ENCODE measurements around the gene ADAMTS10. TPM values are rescaled to one million over a fixed set of nuclear protein-coding genes. Genes with fewer than 3 reads are reported as not detected.
"Not testable (repeated sequence)": the region's sequence is repeated elsewhere in the genome, so short reads cannot be mapped to it uniquely, and the experiment has no call there.

Gene ADAMTS10
- total and polyA plus RNA-seq, 4 donors = 9.1 to 44.1 (median 15.3) TPM

- no peaks in the 10 kb centered on the region for H3K9me3 ChIP-seq (ENCODE audit: control insufficient read depth in 4 of 4, insufficient read depth in 3 of 4, low read length in 3 of 4)
- H3K36me3 ChIP-seq (ENCODE audit: control insufficient read depth in 4 of 4, insufficient read depth in 4 of 4, low read length in 4 of 4) = peaks cover 0 to 7% (median 0%) of the 10 kb centered on the region in 4 donors
- H3K4me1 ChIP-seq (ENCODE audit: control insufficient read depth in 5 of 5, insufficient read depth in 5 of 5, low read length in 5 of 5) = peaks cover 0 to 3% (median 0%) of the 10 kb centered on the region in 5 donors
- H3K4me3 ChIP-seq = no peak overlapping the region
- DNase-seq = no peak
- no peak for TF ChIP-seq CTCF (IDR thresholded peaks at IDR 0.05; ENCODE audit: control extremely low read depth, extremely low read depth)
- no peaks in the 10 kb centered on the region for H3K27me3 ChIP-seq (ENCODE audit: control insufficient read depth in 3 of 3, insufficient read depth in 3 of 3, low read length in 2 of 3)
- ATAC-seq (ENCODE audit: insufficient read depth, low FRiP score) = no peak
- no peak overlapping the region for H3K27ac ChIP-seq (ENCODE audit: low read depth in 1 of 2, low read length in 1 of 2)
- WGBS, 2 donors = 68 to 75% methylated on average over 6 of the region's 6 CpGs
- H3K9ac ChIP-seq (ENCODE audit: insufficient read depth in 1 of 2, low read length in 2 of 2) = no peak overlapping the region
Measured at GRCh38 chr19:8557642-8558238, 52.8 kb downstream of the ADAMTS10 start.

- H3K4me1 ChIP-seq (ENCODE audit: control insufficient read depth in 5 of 5, insufficient read depth in 5 of 5, low read length in 5 of 5); H3K27ac ChIP-seq (ENCODE audit: low read depth in 1 of 2, low read length in 1 of 2); ATAC-seq (ENCODE audit: insufficient read depth, low FRiP score); H3K4me3 ChIP-seq; H3K27me3 ChIP-seq (ENCODE audit: control insufficient read depth in 3 of 3, insufficient read depth in 3 of 3, low read length in 2 of 3); H3K9ac ChIP-seq (ENCODE audit: insufficient read depth in 1 of 2, low read length in 2 of 2); DNase-seq; H3K9me3 ChIP-seq (ENCODE audit: control insufficient read depth in 4 of 4, insufficient read depth in 3 of 4, low read length in 3 of 4): not testable (repeated sequence)
- peaks cover 0 to 11% (median 0%) of the 10 kb centered on the region in 4 donors for H3K36me3 ChIP-seq (ENCODE audit: control insufficient read depth in 4 of 4, insufficient read depth in 4 of 4, low read length in 4 of 4)
- 95% methylated on average over 7 of the region's 7 CpGs for WGBS, 2 donors
Measured at GRCh38 chr19:8553729-8554128, 56.8 kb downstream of the ADAMTS10 start.

- no peak overlapping the region for H3K9ac ChIP-seq (ENCODE audit: insufficient read depth in 1 of 2, low read length in 2 of 2)
- no peak for ATAC-seq (ENCODE audit: insufficient read depth, low FRiP score)
- H3K36me3 ChIP-seq (ENCODE audit: control insufficient read depth in 4 of 4, insufficient read depth in 4 of 4, low read length in 4 of 4) = peaks cover 0 to 11% (median 0%) of the 10 kb centered on the region in 4 donors
Measured at GRCh38 chr19:8552810-8553209, 57.7 kb downstream of the ADAMTS10 start.

GRCh38 chr19:8550070-8550469, 60.4 kb downstream of the ADAMTS10 start:
- Histone ChIP-seq H3K4me1 (ENCODE audit: control insufficient read depth in 5 of 5, insufficient read depth in 5 of 5, low read length in 5 of 5) (no peaks in the 10 kb centered on the region), H3K9ac (ENCODE audit: insufficient read depth in 1 of 2, low read length in 2 of 2) (no peak overlapping the region), H3K36me3 (ENCODE audit: control insufficient read depth in 4 of 4, insufficient read depth in 4 of 4, low read length in 4 of 4) (peaks cover 0 to 12% (median 2%) of the 10 kb centered on the region in 4 donors), H3K27me3 (ENCODE audit: control insufficient read depth in 3 of 3, insufficient read depth in 3 of 3, low read length in 2 of 3) (no peaks in the 10 kb centered on the region), H3K4me3 (no peak overlapping the region), H3K9me3 (ENCODE audit: control insufficient read depth in 4 of 4, insufficient read depth in 3 of 4, low read length in 3 of 4) (no peaks in the 10 kb centered on the region), H3K27ac (ENCODE audit: low read depth in 1 of 2, low read length in 1 of 2) (no peak overlapping the region)
- DNase-seq (no peak), ATAC-seq (ENCODE audit: insufficient read depth, low FRiP score) (no peak)
- TF ChIP-seq CTCF (IDR thresholded peaks at IDR 0.05; ENCODE audit: control extremely low read depth, extremely low read depth) = no peak
- WGBS, 2 donors = 92 to 97% methylated on average over 15 of the region's 15 CpGs

More at GRCh38 chr19:8552810-8553209, 57.7 kb downstream of the ADAMTS10 start:
- Histone ChIP-seq H3K27me3 (ENCODE audit: control insufficient read depth in 3 of 3, insufficient read depth in 3 of 3, low read length in 2 of 3) (no peaks in the 10 kb centered on the region), H3K4me3 (no peak overlapping the region), H3K4me1 (ENCODE audit: control insufficient read depth in 5 of 5, insufficient read depth in 5 of 5, low read length in 5 of 5) (peaks cover 0 to under 1% (median 0%) of the 10 kb centered on the region in 5 donors), H3K9me3 (ENCODE audit: control insufficient read depth in 4 of 4, insufficient read depth in 3 of 4, low read length in 3 of 4) (no peaks in the 10 kb centered on the region), H3K27ac (ENCODE audit: low read depth in 1 of 2, low read length in 1 of 2) (no peak overlapping the region)
- TF ChIP-seq CTCF (IDR thresholded peaks at IDR 0.05; ENCODE audit: control extremely low read depth, extremely low read depth) = no peak
- DNase-seq = peak in 2 of 3 donors; percentile 19 to 31
- WGBS, 2 donors = 85 to 96% methylated on average over 10 of the region's 10 CpGs
